ENCODE data around the gene KRT23.

KRT23 gene

GRCh38 chr17:40960144-40960543, 22.7 kb upstream of the KRT23 start:
- FAIRE-seq (no peak), DNase-seq (ENCODE audit: insufficient read length, low spot score) (no peak)
- no peak for TF ChIP-seq CTCF (IDR thresholded peaks at IDR 0.05; ENCODE audit: insufficient read depth, missing control alignments)

GRCh38 chr17:40958086-40958953, 20.9 kb upstream of the KRT23 start:
- DNase-seq (ENCODE audit: insufficient read length, low spot score), result no peak
- no peak for TF ChIP-seq CTCF (IDR thresholded peaks at IDR 0.05; ENCODE audit: insufficient read depth, missing control alignments)
- FAIRE-seq, result no peak

GRCh38 chr17:40956401-40957254, 19.2 kb upstream of the KRT23 start:
- DNase-seq (ENCODE audit: insufficient read length, low spot score) (no peak), FAIRE-seq (no peak)
- TF ChIP-seq CTCF (IDR thresholded peaks at IDR 0.05; ENCODE audit: insufficient read depth, missing control alignments), result no peak

GRCh38 chr17:40953881-40954280, 16.4 kb upstream of the KRT23 start:
- no peak for DNase-seq (ENCODE audit: insufficient read length, low spot score)
- TF ChIP-seq CTCF (IDR thresholded peaks at IDR 0.05; ENCODE audit: insufficient read depth, missing control alignments), result no peak
- no peak for FAIRE-seq

- TF ChIP-seq CTCF (IDR thresholded peaks at IDR 0.05; ENCODE audit: insufficient read depth, missing control alignments), result no peak
- FAIRE-seq, result no peak
- no peak for DNase-seq (ENCODE audit: insufficient read length, low spot score)
Observed at GRCh38 chr17:40952661-40953060, 15.2 kb upstream of the KRT23 start.

GRCh38 chr17:40952154-40952553, 14.7 kb upstream of the KRT23 start:
- no peak for FAIRE-seq
- no peak for DNase-seq (ENCODE audit: insufficient read length, low spot score)
- TF ChIP-seq CTCF (IDR thresholded peaks at IDR 0.05; ENCODE audit: insufficient read depth, missing control alignments), result no peak
